ENCODE results near the gene HTT. TPM values are rescaled to one million over a fixed set of nuclear protein-coding genes. Genes with fewer than 3 reads are reported as not detected.

HTT gene
- total and polyA plus RNA-seq, 2 of the 8 experiments (the other 6 are each of a cell fraction or from before 2014, with no cell fraction given), result 24.0 to 71.0 TPM

- Histone ChIP-seq H3K14ac (ENCODE audit: insufficient read length) (no peak overlapping the region), H2BK20ac (ENCODE audit: low read length) (no peak overlapping the region), H3K4me1 (replicated peaks in 1 of 4; ENCODE audit: control insufficient read depth in 3 of 4, insufficient read depth in 4 of 4, low read length in 3 of 4) (no peaks in the 10 kb centered on the region; a peak in 3 of 7 replicates), H3K4me3 (ENCODE audit: extremely low read depth in 1 of 4, insufficient read depth in 2 of 4, low read depth in 3 of 4, low read length in 4 of 4) (no peak overlapping the region), H4K20me1 (replicated peaks in 1 of 2; ENCODE audit: control insufficient read depth in 1 of 2, insufficient read depth in 2 of 2, low read length in 2 of 2) (no peaks in the 10 kb centered on the region), H3K79me1 (ENCODE audit: low read depth, low read length) (no peaks in the 10 kb centered on the region), H2BK12ac (ENCODE audit: low read depth, low read length) (no peak overlapping the region), H3K23me2 (ENCODE audit: low read depth, low read length) (no peaks in the 10 kb centered on the region), H3K27me3 (replicated peaks in 1 of 4; ENCODE audit: control insufficient read depth in 3 of 4, extremely low read depth in 1 of 4, insufficient read depth in 3 of 4, low read length in 3 of 4) (no peaks in the 10 kb centered on the region; a peak in 1 of 7 replicates), H3K23ac (ENCODE audit: insufficient read length) (no peak overlapping the region), H3K9me3 (ENCODE audit: insufficient read depth in 2 of 2, low read depth in 1 of 2, low read length in 1 of 2) (no peaks in the 10 kb centered on the region; a peak in 1 of 4 replicates), H2AK5ac (ENCODE audit: low read depth, low read length) (no peak overlapping the region), H3K36me3 (ENCODE audit: control insufficient read depth in 2 of 4, insufficient read depth in 4 of 4, low read length in 3 of 4) (no peaks in the 10 kb centered on the region), H2AFZ (ENCODE audit: low read length) (no peak overlapping the region), H2BK15ac (ENCODE audit: low read length) (no peak overlapping the region), H3K9ac (replicated peaks in 1 of 4; ENCODE audit: extremely low read depth in 1 of 4, low read depth in 3 of 4, low read length in 3 of 4) (no peak overlapping the region), H3K56ac (replicated peaks; ENCODE audit: insufficient read length, low read depth, low read length) (no peak overlapping the region), H4K91ac (replicated peaks; ENCODE audit: insufficient read length, low read length) (no peak overlapping the region), H2BK120ac (replicated peaks; ENCODE audit: low read depth, low read length) (no peak overlapping the region), H4K8ac (ENCODE audit: extremely low read depth, insufficient read depth, low read length) (no peak overlapping the region), H2BK5ac (ENCODE audit: low read depth, low read length) (no peak overlapping the region), H3K4ac (replicated peaks; ENCODE audit: insufficient read length, low read depth, low read length) (no peak overlapping the region), H3K27ac (ENCODE audit: low read depth, low read length) (no peak overlapping the region), H3K79me2 (ENCODE audit: control insufficient read depth in 1 of 2, insufficient read depth in 2 of 2, low read length in 2 of 2) (no peaks in the 10 kb centered on the region), H3K18ac (ENCODE audit: extremely low read depth, low read length) (no peak overlapping the region), H4K5ac (ENCODE audit: insufficient read length, low read depth, low read length) (no peak overlapping the region), H3K4me2 (ENCODE audit: insufficient read depth in 1 of 2, low read depth in 2 of 2, low read length in 2 of 2) (no peak overlapping the region)
- FAIRE-seq (no peak), DNase-seq (ENCODE audit: low read depth in 1 of 2, low spot score in 2 of 2) (peak in 1 of 2 experiments; percentile 44)
- ChIA-PET CTCF (ENCODE audit: partially characterized antibody) (interaction anchor here (0.6 to 1.0 kb wide), 2 partner anchors 10 to 55 kb away, joined by 3 read pairs; no protein-coding TSS in a partner anchor), POLR2A (ENCODE audit: partially characterized antibody) (no interaction called here)
- WGBS, 2 experiments (ENCODE audit: extremely low coverage in 1 of 2, insufficient coverage in 1 of 2, insufficient read length in 1 of 2, insufficient replicate concordance in 2 of 2, low coverage in 1 of 2, low lambda C conversion rate in 2 of 2, missing lambda C conversion rate in 1 of 2), result 92% methylated on average over 24 of the region's 24 CpGs; no CpG with 5 or more reads in 1 of the 2 experiments
- TF ChIP-seq SUZ12 (IDR thresholded peaks at IDR 0.05; ENCODE audit: low read length) (no peak), ASH2L (IDR thresholded peaks at IDR 0.05; ENCODE audit: low read length) (no peak), TAF1 (IDR thresholded peaks at IDR 0.05; ENCODE audit: low read depth, low read length) (no peak), CREB1 (IDR thresholded peaks at IDR 0.05) (no peak), RFX5 (IDR thresholded peaks at IDR 0.05; ENCODE audit: borderline replicate concordance, low read depth, low read length) (no peak), TEAD4 (IDR thresholded peaks at IDR 0.05; ENCODE audit: low read depth, low read length) (no peak), TCF12 (IDR thresholded peaks at IDR 0.05; ENCODE audit: low read depth, low read length) (no peak), CTBP2 (IDR thresholded peaks at IDR 0.05; ENCODE audit: borderline replicate concordance, insufficient read depth, insufficient read length, low read length) (no peak), PHF8 (conservative IDR thresholded peaks at IDR 0.05; ENCODE audit: low read depth, low read length) (no peak), BACH1 (IDR thresholded peaks at IDR 0.05; ENCODE audit: low read length) (no peak), SIX5 (IDR thresholded peaks at IDR 0.05; ENCODE audit: low read depth, low read length) (no peak), SIN3A (conservative IDR thresholded peaks at IDR 0.05 in 1 of 2, IDR thresholded peaks at IDR 0.05 in 1 of 2; ENCODE audit: low read depth in 1 of 2, low read length in 2 of 2) (no peak), MAFK (IDR thresholded peaks at IDR 0.05; ENCODE audit: low read depth, low read length) (no peak), CBX8 (IDR thresholded peaks at IDR 0.05; ENCODE audit: borderline replicate concordance, low read depth, low read length) (no peak)
Measured at GRCh38 chr4:3284734-3285557, 210.5 kb downstream of the HTT start.
